HFF-Myc (cell line): ENCODE results near the gene SERPINA6.

Source experiments
- DNase-seq: peaks from one replicate; pipeline ENCODE4 v3.0.0-alpha.2; 2011; ENCODE audit warnings: low read depth; ENCODE audit errors: extremely low read depth
- H3K4me3 ChIP-seq: replicated peaks from 2 replicates; pipeline ENCODE4 v1.5.1; 2011; ENCODE audit warnings: low read depth, mild to moderate bottlenecking, control low read depth, low read length
- TF ChIP-seq, protein P1 (sequence below): IDR thresholded peaks from 2 replicates; pipeline ENCODE4 v1.5.1; 2012; ENCODE audit warnings: mild to moderate bottlenecking, low read depth, low read length, control low read depth; ENCODE audit errors: missing control alignments

Gene SERPINA6

DNA sequence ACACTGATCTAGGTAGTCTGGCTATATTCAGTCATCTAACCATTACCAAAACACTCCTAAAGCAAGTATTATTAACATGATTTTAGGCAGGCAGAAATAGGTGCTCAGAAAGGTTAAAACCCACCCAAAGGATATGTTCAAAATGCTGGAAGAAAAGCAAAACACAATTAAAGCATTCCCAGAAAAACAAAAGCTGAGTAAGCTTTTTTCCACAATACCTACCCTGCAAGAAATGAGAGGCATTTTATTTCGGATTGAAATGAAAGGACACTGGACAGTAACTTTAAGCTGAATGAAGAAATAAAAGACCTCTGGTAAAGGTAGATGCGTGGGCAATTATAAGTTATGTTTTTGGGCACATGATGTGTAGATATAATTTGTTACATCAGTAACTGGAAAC lies 8.2 kb downstream of the SERPINA6 start:
- no peak for DNase-seq
- no peak overlapping the region for H3K4me3 ChIP-seq
- TF ChIP-seq, protein P1, sequence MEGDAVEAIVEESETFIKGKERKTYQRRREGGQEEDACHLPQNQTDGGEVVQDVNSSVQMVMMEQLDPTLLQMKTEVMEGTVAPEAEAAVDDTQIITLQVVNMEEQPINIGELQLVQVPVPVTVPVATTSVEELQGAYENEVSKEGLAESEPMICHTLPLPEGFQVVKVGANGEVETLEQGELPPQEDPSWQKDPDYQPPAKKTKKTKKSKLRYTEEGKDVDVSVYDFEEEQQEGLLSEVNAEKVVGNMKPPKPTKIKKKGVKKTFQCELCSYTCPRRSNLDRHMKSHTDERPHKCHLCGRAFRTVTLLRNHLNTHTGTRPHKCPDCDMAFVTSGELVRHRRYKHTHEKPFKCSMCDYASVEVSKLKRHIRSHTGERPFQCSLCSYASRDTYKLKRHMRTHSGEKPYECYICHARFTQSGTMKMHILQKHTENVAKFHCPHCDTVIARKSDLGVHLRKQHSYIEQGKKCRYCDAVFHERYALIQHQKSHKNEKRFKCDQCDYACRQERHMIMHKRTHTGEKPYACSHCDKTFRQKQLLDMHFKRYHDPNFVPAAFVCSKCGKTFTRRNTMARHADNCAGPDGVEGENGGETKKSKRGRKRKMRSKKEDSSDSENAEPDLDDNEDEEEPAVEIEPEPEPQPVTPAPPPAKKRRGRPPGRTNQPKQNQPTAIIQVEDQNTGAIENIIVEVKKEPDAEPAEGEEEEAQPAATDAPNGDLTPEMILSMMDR, result no peak

DNA sequence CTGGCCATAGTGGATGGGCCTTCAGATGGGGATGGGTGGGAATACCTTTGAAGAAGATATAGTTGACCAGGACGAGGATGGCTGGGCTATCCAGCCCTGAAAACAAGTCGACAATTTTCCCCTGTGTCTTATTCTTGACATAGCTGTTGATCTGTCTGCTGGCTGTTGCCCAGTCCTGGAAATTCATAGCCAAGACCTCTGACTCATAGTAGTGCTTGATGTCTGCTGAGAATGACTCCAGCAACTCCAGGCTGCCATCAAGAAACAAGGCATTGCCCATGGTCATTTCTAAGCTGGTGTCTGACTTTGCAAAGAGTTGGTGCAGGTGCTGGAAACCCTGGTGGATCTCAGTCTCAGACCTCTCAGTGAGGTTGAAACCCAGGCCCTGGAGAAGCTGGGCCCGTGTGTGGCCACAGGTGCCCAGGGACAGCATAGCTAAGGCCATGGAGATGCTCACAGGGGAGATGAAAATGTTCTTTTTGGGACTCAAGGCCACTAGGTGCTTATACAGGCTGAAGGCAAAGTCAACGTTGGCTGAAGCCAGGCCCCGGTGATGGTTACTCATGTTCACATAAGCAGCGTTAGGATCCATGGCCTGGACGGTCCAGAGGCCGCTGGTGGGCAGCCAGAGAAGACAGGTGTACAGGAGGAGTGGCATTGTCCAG lies 9.0 kb downstream of the SERPINA6 start:
- TF ChIP-seq, protein P1, result no peak
- H3K4me3 ChIP-seq, result no peak overlapping the region
- DNase-seq, result no peak

DNA sequence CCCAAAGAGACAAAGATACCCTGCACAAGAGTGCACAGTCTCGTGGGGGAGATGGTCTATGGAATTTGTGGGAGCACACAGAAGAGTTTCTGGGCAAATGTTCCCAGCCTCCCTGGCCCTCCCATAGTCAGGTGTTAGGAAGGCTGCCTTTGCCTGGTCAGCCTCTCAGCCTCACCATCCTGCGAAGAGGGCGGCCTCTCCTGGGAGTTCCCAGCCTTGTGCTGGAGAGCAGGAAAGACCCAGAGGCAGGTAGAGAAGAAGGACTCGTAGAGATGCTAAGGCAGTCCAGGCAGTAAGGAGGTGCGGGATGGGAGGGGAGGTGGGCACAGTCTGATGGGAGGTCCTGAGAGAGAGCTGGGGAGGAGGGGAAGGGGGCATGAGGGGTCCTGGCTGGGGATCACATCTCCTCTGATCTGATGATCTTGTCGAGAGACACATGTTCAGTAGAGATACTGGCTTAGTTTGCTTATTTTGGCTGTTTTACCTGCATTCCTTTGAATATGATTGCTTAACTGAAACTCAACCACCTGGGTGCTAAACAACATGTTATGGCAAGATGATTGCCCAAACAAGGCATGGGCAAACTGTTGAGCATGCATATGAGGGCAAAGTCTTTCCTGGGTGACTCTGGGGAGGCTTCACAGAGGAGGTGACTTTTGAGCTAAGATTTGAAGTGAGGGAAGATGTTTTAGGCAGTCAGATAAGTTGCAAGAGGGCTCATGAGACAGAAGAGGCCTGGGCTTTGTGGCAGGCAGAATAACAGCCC lies 10.5 kb downstream of the SERPINA6 start:
- no peak overlapping the region for H3K4me3 ChIP-seq
- no peak for DNase-seq
- TF ChIP-seq, protein P1, result no peak

DNA sequence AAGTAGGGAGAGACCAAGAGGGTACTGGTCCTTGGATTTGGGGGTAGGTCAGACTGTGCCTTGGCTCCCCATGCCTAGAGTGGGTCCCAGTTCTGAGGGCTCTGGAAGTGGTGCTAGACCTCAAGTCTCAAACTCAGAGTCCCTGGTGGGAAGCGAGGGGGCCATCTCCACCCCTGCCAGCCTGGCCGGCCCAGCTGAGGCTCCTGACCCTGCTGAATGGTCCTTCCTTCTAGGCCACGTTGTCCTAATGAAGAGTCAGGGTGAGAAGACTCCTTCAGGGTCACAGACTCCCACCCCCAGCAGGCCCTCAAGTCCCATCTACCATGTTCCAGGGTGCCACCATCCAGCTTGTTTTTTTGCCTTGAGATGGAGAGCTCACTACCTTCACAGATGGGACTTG lies 12.9 kb downstream of the SERPINA6 start:
- H3K4me3 ChIP-seq, result no peak overlapping the region
- TF ChIP-seq, protein P1, result no peak
- DNase-seq, result no peak

DNA sequence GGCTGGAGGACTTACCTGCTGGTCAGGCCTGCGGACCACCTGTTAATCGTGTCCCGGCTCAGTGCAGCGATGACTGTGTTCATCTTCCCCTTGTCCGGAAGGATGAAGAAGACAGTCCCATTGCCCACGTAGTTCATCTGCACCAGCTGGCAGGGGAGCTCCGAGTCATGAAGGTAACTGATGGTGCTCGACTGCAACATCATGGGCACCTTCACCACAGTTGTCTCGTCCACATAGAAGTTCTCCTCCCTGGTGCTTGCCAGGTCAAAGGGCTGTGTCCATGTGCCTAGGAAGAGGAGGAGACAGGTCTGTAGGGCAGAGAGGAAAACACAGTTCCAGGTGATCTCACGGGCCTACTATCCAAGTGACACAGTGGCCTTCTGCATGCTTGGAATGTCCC lies 13.4 kb downstream of the SERPINA6 start:
- TF ChIP-seq, protein P1, result no peak
- no peak overlapping the region for H3K4me3 ChIP-seq
- no peak for DNase-seq

DNA sequence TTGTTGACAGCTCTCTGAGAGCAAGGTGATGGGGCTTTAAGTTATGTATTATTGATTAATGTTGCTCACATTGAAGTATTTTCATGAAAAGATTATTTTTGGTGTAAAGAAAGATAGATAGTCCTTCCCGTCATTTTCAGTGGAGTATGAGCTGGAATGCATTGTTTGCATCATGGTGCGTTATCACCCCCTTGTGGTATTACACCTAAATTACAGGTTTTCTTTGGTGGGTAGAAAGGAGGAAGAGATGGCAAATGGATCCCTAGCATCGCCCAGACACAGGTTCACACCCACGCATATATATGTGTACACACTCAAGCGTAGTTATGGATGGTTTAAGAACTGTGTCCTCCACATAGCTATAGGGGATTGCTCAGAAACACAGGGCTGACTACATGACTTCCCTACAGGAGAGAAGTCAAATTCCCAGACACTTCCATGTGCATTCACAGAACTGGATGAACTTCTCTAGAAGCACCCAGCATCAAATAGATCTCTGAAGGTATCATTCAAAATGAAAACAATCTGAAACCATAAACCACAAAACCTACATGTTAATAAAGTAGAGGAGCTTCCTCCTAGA lies 15.6 kb downstream of the SERPINA6 start:
- no peak for DNase-seq
- no peak overlapping the region for H3K4me3 ChIP-seq
- TF ChIP-seq, protein P1, result peak; percentile 32
